Progenitor cell of endocrine pancreas (in vitro differentiated cells): Measurements from ENCODE around the gene KRTAP2-4. TPM values are rescaled to one million over a fixed set of nuclear protein-coding genes. Genes with fewer than 3 reads are reported as not detected.
"Not testable (repeated sequence)": the region's sequence is repeated elsewhere in the genome, so short reads cannot be mapped to it uniquely, and the experiment has no call there.

Experiments used
- DNase-seq: peaks from one replicate; pipeline ENCODE4 v3.0.0; 2021; ENCODE audit warnings: low spot score; ENCODE audit not compliant: unreplicated experiment
- H3K27ac Mint-ChIP-seq: 2 replicates; pipeline ENCODE4 v1.8.0; 2021; ENCODE audit warnings: mild to moderate bottlenecking, moderate library complexity, mixed read lengths
- H3K27me3 Mint-ChIP-seq: 2 replicates; pipeline ENCODE4 v1.8.0; 2021; ENCODE audit warnings: mixed read lengths
- H3K36me3 Mint-ChIP-seq: 2 replicates; pipeline ENCODE4 v1.8.0; 2022; ENCODE audit warnings: mixed read lengths; ENCODE audit not compliant: insufficient read depth
- H3K4me1 Mint-ChIP-seq: 2 replicates; pipeline ENCODE4 v1.8.0; 2021; ENCODE audit warnings: low read depth, mixed read lengths
- H3K4me3 Mint-ChIP-seq: 2 replicates; pipeline ENCODE4 v1.8.0; 2021; ENCODE audit warnings: low read depth, mild to moderate bottlenecking, moderate library complexity, mixed read lengths
- H3K9me3 Mint-ChIP-seq: 2 replicates; pipeline ENCODE4 v1.8.0; 2021; ENCODE audit warnings: low read depth, mixed read lengths
- total RNA-seq: library from RNA; stranded (reverse); gene quantifications from 2 replicates; pipeline ENCODE4 v1.2.1, GENCODE V29; 2021
- TF ChIP-seq, protein P1 (sequence below): fragments of 200-600 bp; sonication (generic); IDR thresholded peaks from one replicate; pipeline ENCODE4 v1.5.0; 2021; ENCODE audit warnings: antibody characterized with exemption, mild to moderate bottlenecking; ENCODE audit not compliant: unreplicated experiment

The KRTAP2-4 gene
- total RNA-seq, 1 donor from 2014 or later: not detected

DNA sequence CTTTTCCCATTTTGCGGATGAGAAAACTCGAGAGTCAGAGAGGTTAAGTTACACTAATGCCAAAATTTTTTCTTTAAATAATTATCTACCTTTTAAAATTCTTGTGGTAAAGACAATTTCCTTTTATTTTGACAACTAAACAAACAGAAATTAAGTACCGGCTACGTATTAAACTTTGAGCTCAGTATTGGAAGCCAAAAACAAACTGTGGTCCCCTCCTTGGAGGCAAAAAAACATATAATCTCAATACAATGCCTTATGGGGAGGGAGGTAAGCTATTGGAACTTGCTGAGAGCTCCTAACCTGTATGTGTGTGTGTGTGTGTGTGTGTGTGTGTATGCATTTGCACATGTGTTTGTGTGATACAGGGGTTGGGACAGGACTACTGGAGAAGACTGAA is 2.2 kb downstream of the KRTAP2-4 start:
- no peak overlapping the region for H3K27ac Mint-ChIP-seq
- no peak for DNase-seq
- no peaks in the 10 kb centered on the region for H3K9me3 Mint-ChIP-seq
- H3K4me3 Mint-ChIP-seq: no peak overlapping the region
- H3K36me3 Mint-ChIP-seq: no peaks in the 10 kb centered on the region
- peaks cover 10% of the 10 kb centered on the region for H3K4me1 Mint-ChIP-seq
- no peaks in the 10 kb centered on the region for H3K27me3 Mint-ChIP-seq
- TF ChIP-seq, protein P1, sequence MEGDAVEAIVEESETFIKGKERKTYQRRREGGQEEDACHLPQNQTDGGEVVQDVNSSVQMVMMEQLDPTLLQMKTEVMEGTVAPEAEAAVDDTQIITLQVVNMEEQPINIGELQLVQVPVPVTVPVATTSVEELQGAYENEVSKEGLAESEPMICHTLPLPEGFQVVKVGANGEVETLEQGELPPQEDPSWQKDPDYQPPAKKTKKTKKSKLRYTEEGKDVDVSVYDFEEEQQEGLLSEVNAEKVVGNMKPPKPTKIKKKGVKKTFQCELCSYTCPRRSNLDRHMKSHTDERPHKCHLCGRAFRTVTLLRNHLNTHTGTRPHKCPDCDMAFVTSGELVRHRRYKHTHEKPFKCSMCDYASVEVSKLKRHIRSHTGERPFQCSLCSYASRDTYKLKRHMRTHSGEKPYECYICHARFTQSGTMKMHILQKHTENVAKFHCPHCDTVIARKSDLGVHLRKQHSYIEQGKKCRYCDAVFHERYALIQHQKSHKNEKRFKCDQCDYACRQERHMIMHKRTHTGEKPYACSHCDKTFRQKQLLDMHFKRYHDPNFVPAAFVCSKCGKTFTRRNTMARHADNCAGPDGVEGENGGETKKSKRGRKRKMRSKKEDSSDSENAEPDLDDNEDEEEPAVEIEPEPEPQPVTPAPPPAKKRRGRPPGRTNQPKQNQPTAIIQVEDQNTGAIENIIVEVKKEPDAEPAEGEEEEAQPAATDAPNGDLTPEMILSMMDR: no peak

DNA sequence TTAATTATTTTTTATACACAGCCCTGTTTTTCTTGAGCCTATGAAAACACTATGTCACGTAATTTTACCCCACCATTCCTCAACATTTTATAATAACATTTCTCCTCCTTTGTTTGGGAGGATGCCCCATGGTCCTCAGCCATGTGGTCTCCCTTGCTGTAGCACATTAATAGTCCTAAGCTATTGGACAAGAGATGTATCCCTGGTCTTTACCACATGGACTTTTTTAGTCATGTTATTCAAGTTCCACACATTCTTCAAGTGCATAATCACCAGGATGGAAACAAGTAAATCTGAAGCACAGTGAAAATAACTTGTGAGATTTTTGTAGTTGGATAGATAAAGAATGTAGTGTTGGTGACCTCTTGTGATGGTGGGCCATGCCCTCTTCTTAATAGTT is 3.7 kb downstream of the KRTAP2-4 start:
- Mint-ChIP-seq H3K4me1 (peaks cover 10% of the 10 kb centered on the region), H3K9me3 (peaks cover 6% of the 10 kb centered on the region), H3K27me3 (no peaks in the 10 kb centered on the region), H3K36me3 (no peaks in the 10 kb centered on the region), H3K27ac (no peak overlapping the region), H3K4me3 (no peak overlapping the region)
- TF ChIP-seq, protein P1: no peak
- DNase-seq: no peak

DNA sequence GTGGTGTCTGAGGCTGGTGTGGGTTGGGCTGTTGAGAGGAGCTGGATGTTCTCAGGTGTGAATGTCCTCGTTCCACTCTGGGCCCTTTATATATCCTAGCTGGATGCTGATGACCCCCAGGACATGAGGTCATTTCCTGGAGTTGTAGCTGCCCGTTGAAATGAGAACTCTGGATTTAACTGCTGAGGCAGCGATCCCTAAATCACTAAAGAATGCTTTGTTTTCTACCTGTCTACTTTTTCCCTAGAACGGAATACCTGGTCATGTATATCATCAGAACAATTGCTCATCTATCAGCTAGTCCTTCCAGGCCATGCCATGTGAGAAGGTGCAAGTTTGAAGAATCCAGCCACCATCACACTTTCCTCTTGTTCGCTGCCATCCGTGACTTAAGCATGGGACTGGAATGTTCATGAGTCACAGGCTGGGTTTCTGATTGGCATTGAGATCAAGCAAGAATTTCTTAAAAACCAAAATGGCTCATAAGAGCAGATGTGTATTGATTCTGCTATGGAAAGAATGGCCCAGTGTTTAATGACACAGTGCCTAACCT is 5.6 kb downstream of the KRTAP2-4 start, which contains the start of gene KRTAP2-3:
Gene KRTAP2-3, minus strand, starts transcription at position 63 of the 553 bp plus-strand sequence. CDS start 64 bp downstream, outside the sequence.
- H3K36me3 Mint-ChIP-seq: no peaks in the 10 kb centered on the region
- TF ChIP-seq, protein P1: no peak
- DNase-seq: no peak
- H3K27me3 Mint-ChIP-seq: no peaks in the 10 kb centered on the region
- H3K4me1 Mint-ChIP-seq: peaks cover 10% of the 10 kb centered on the region
- H3K9me3 Mint-ChIP-seq: peaks cover 6% of the 10 kb centered on the region
- H3K4me3 Mint-ChIP-seq: no peak within 1 kb of the TSS
- peak within 1 kb of the TSS; percentile 87 for H3K27ac Mint-ChIP-seq

DNA sequence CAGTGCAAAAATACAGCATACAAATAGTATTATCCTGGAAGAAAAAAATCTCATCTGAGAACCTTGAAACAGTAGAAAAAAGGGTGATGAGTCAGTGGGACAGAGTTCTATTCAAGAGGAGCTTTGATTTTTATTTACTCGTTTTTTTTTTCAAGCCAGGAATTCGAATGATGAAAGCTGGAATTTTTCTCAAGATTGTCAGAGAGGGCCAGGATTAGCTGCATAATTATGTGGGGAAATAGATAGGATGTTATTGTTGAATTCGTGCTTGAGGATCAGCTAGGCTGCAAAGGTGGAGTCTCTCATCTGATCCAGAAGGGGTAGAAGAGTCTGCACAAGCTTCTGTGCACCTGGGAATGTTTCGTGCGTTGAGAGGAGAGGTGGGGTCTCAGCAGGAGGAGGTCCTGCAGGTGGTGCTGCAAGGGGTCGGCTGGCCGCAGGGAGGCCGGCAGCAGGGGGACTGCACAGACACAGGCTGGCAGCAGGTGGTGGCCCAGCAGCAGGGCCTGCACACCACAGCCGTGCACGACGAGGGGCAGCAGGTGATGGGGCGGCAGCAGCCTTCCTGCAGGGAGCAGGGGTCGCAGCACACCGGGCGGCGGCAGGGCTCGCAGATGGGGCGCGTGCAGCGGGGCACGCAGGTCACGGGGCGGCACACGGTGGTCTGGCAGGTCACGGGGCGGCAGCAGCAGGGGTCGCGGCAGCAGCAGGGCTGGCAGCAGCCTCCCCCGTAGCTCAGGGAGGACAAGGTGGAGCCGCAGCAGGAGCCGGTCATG is 6.2 kb downstream of the KRTAP2-4 start:
- H3K27me3 Mint-ChIP-seq, H3K4me3 Mint-ChIP-seq, DNase-seq, H3K4me1 Mint-ChIP-seq, H3K27ac Mint-ChIP-seq, H3K9me3 Mint-ChIP-seq, H3K36me3 Mint-ChIP-seq: not testable (repeated sequence)

DNA sequence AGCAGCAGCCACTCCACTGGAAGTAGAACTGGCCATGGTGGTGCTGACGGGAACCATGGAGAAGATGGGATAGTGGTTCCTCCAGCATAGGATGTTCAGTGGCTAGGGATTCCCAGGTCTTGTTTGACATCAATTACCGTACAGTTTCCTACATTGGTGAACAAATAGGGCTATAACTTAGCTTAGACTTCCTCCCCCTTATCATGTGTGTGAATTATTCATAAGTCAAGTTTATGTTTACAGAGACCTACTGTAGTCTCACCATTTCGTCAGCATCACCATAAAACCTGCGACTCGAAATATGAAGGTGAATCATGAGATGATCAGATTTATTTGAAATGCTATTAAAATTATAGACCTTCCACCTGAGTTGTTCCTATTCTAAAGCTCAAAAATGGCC is 6.9 kb downstream of the KRTAP2-4 start:
- H3K4me1 Mint-ChIP-seq: peaks cover 8% of the 10 kb centered on the region
- no peaks in the 10 kb centered on the region for H3K27me3 Mint-ChIP-seq
- no peak overlapping the region for H3K27ac Mint-ChIP-seq
- H3K9me3 Mint-ChIP-seq: peaks cover 6% of the 10 kb centered on the region
- H3K4me3 Mint-ChIP-seq: no peak overlapping the region
- TF ChIP-seq, protein P1: no peak
- no peaks in the 10 kb centered on the region for H3K36me3 Mint-ChIP-seq
- DNase-seq: no peak

DNA sequence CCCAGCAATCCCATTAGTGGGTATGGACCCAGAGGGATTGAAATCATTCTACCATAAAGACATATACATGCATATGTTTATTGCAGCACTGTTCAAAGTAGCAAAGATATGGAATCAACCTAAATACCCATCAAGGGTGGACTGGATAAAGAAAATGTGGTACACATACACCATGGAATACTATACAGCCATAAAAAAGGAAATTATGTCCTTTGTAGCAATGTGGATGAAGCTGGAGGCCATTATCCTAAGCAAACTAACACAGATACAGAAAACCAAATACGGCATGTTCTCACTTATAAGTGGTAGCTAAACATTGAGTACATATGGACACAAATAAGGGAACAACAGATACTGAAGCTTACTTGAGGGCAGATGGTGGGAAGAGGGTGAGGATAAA is 8.1 kb downstream of the KRTAP2-4 start:
- TF ChIP-seq, protein P1: no peak
- Mint-ChIP-seq H3K27ac (no peak overlapping the region), H3K9me3 (peaks cover 15% of the 10 kb centered on the region), H3K36me3 (peaks cover 2% of the 10 kb centered on the region), H3K4me3 (no peak overlapping the region), H3K4me1 (peaks cover 8% of the 10 kb centered on the region), H3K27me3 (no peaks in the 10 kb centered on the region)
- no peak for DNase-seq

DNA sequence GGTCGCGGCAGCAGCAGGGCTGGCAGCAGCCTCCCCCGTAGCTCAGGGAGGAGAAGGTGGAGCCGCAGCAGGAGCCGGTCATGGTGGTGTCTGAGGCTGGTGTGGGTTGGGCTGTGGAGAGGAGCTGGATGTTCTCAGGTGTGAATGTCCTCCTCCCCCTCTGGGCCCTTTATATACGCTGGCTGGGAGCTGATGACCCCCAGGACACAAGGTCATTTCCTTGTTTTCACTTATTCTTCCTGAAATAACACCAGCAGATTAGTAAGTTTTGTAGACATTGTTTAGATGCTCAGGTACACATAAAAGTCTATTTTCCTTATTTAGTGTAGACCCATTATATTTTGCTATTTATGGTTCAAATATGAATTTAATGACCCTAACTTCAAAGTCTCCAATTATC is 10.5 kb downstream of the KRTAP2-4 start, which contains the start of gene KRTAP2-2:
Gene KRTAP2-2, minus strand, starts transcription at position 101 of the 400 bp plus-strand sequence. Its CDS starts 19 bp downstream, at position 82.
- H3K27me3 Mint-ChIP-seq, DNase-seq, H3K27ac Mint-ChIP-seq, H3K4me3 Mint-ChIP-seq, H3K4me1 Mint-ChIP-seq, H3K36me3 Mint-ChIP-seq: not testable (repeated sequence)
- H3K9me3 Mint-ChIP-seq: peaks cover 17% of the 10 kb centered on the region

DNA sequence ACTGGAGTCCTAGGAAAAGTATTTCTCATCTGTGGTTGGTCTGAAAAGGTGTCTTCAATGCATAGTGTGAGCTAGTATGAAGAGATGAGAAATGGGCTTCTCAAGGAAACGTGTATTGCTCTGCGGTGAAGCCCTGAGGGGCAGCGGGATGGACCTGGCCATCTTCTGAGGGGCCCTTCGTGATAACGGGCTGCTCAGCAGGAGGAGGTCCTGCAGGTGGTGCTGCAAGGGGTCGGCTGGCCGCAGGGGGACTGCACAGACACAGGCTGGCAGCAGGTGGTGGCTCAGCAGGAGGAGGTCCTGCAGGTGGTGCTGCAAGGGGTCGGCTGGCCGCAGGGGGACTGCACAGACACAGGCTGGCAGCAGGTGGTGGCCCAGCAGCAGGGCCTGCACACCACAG is 11.1 kb downstream of the KRTAP2-4 start:
- not testable (repeated sequence) for DNase-seq, H3K4me3 Mint-ChIP-seq, H3K4me1 Mint-ChIP-seq, H3K27ac Mint-ChIP-seq, H3K36me3 Mint-ChIP-seq, H3K27me3 Mint-ChIP-seq
- peaks cover 17% of the 10 kb centered on the region for H3K9me3 Mint-ChIP-seq
